Endothelial cell of umbilical vein (primary cell): Measurements from ENCODE around the gene GLYATL1. TPM values are rescaled to one million over a fixed set of nuclear protein-coding genes. Genes with fewer than 3 reads are reported as not detected.
"Not testable (repeated sequence)": the region's sequence is repeated elsewhere in the genome, so short reads cannot be mapped to it uniquely, and the experiment has no call there.

Source experiments
- BruUV-seq: library from RNA; stranded (reverse); fragments of 400-500 nt; replicated peaks from 2 replicates; lab custom pipeline; 2021; lab: Mats Ljungman, UMichigan
- CTCF ChIA-PET: fragments of 300-600, 350-600 bp; sonication (Branson Sonifier 250); formaldehyde crosslinking; loops from one replicate; lab custom pipeline; 2021; ENCODE audit warnings: antibody characterized with exemption, inconsistent platforms; lab: Charles Lee
- POLR2A ChIA-PET: fragments of 300-600, 350-600 bp; sonication (Branson Sonifier 250); formaldehyde crosslinking; loops from one replicate; lab custom pipeline; 2021; ENCODE audit warnings: antibody characterized with exemption, inconsistent platforms; lab: Charles Lee
- DNase-seq: peaks from one replicate; pipeline ENCODE4 v3.0.0-alpha.2; 2011; ENCODE audit warnings: low read depth, low spot score
- FAIRE-seq: peaks from 2 replicates; lab custom pipeline; 2011; peaks lifted over from hg19 to GRCh38; lab: Jason Lieb, UNC
- H2AFZ ChIP-seq: 2 replicates; pipeline ENCODE4 v1.6.0; 2012; ENCODE audit warnings: low read depth, low read length, control low read depth, inconsistent platforms
- H3K27ac ChIP-seq: 2 replicates; pipeline ENCODE4 v1.5.1; 2011; ENCODE audit warnings: low read depth, mild to moderate bottlenecking, control low read depth, low read length, moderate library complexity; ENCODE audit not compliant: insufficient read depth
- H3K27me3 ChIP-seq, 2 experiments: 2 replicates each; pipeline versions ENCODE4 v1.6.0 to v1.6.1; 2011; ENCODE audit warnings: low read length in 2 of 2, mixed read lengths in 1 of 2; ENCODE audit not compliant: control insufficient read depth in 2 of 2, insufficient read depth in 2 of 2
- H3K36me3 ChIP-seq, 2 experiments: 2 replicates in 1 of 2; 3 replicates in 1 of 2; pipeline ENCODE4 v1.5.1; 2011; ENCODE audit warnings: low read length in 2 of 2, mild to moderate bottlenecking in 1 of 2, moderate library complexity in 1 of 2; ENCODE audit not compliant: control insufficient read depth in 2 of 2, insufficient read depth in 2 of 2; ENCODE audit errors: extremely low read depth in 1 of 2
- H3K4me1 ChIP-seq: 3 replicates; pipeline ENCODE4 v1.5.1; 2011; ENCODE audit warnings: mild to moderate bottlenecking, low read length; ENCODE audit not compliant: control insufficient read depth, insufficient read depth; ENCODE audit errors: extremely low read depth
- H3K4me2 ChIP-seq: 2 replicates; pipeline ENCODE4 v1.6.1; 2011; ENCODE audit warnings: low read length, control low read depth, mixed read lengths; ENCODE audit not compliant: insufficient read depth
- H3K4me3 ChIP-seq, 3 experiments: fragments of 200-600 bp in 1 of 3; sonication (generic), shearing (Covaris generic) in 1 of 3; replicated peaks in 1 of 3; 2 replicates each; pipeline ENCODE4 v1.5.1; 2011 to 2016; ENCODE audit warnings: control low read depth in 3 of 3, low read length in 3 of 3, mild to moderate bottlenecking in 2 of 3, inconsistent platforms in 1 of 3, low read depth in 1 of 3, moderate library complexity in 1 of 3; ENCODE audit not compliant: insufficient read depth in 1 of 3
- H3K79me2 ChIP-seq: 2 replicates; pipeline ENCODE4 v1.6.0; 2012; ENCODE audit warnings: low read length, inconsistent platforms; ENCODE audit not compliant: control insufficient read depth, insufficient read depth
- H3K9ac ChIP-seq: replicated peaks from 2 replicates; pipeline ENCODE3; 2011; ENCODE audit warnings: low read length, control low read depth; ENCODE audit not compliant: insufficient read depth; ENCODE audit errors: extremely low read depth
- H3K9me1 ChIP-seq: replicated peaks from 3 replicates; pipeline ENCODE4 v1.6.0; 2011; ENCODE audit warnings: mild to moderate bottlenecking, low read length; ENCODE audit not compliant: control insufficient read depth, insufficient read depth; ENCODE audit errors: extremely low read depth
- H3K9me3 ChIP-seq: replicated peaks from 2 replicates; pipeline ENCODE4 v1.5.1; 2012; ENCODE audit warnings: low read length, inconsistent platforms; ENCODE audit not compliant: control insufficient read depth, insufficient read depth
- H4K20me1 ChIP-seq: replicated peaks from 2 replicates; pipeline ENCODE3; 2011; ENCODE audit warnings: mild to moderate bottlenecking, low read length; ENCODE audit not compliant: control insufficient read depth, insufficient read depth; ENCODE audit errors: extremely low read depth
- EZH2 ChIP-seq: IDR thresholded peaks from 2 replicates; pipeline ENCODE4 v1.6.1; 2012; ENCODE audit warnings: borderline replicate concordance, low read depth, mild to moderate bottlenecking, moderate library complexity, low read length, inconsistent platforms; ENCODE audit not compliant: severe bottlenecking
- FOS ChIP-seq: IDR thresholded peaks from 2 replicates; pipeline ENCODE4 v1.6.1; 2011; ENCODE audit warnings: mild to moderate bottlenecking, low read length, moderate library complexity, borderline replicate concordance; ENCODE audit not compliant: insufficient read depth
- GATA2 ChIP-seq: IDR thresholded peaks from 2 replicates; pipeline ENCODE4 v1.7.0; 2011; ENCODE audit warnings: low read depth, mild to moderate bottlenecking, moderate library complexity, mixed read lengths, low read length; ENCODE audit not compliant: insufficient read length, insufficient read depth
- JUN ChIP-seq: IDR thresholded peaks from 2 replicates; pipeline ENCODE4 v1.6.1; 2011; ENCODE audit warnings: borderline replicate concordance, low read depth; ENCODE audit not compliant: insufficient read length, insufficient read depth
- MYC ChIP-seq: IDR thresholded peaks from one replicate; pipeline ENCODE4 v1.6.1; 2011; ENCODE audit warnings: mild to moderate bottlenecking, low read depth, low read length
- POLR2A ChIP-seq: IDR thresholded peaks from 2 replicates; pipeline ENCODE4 v1.6.1; 2012; ENCODE audit warnings: low read depth, mild to moderate bottlenecking, control low read depth, low read length
- POLR2AphosphoS5 ChIP-seq: IDR thresholded peaks from 2 replicates; pipeline ENCODE4 v1.6.1; 2012; ENCODE audit warnings: low read depth, mild to moderate bottlenecking, control low read depth, low read length, moderate library complexity; ENCODE audit not compliant: insufficient read depth
- dilution Hi-C: fragments of 300-500 bp; cut with MboI; formaldehyde crosslinking; loops from one replicate; pipeline ENCODE4 v1.15.0; 2019; ENCODE audit warnings: low sequenced_read_pairs; ENCODE audit not compliant: extremely low pct_ligation_motif_present
- intact Hi-C: fragments of 100-400 bp; cut with micrococcal nuclease; formaldehyde crosslinking; loops from one replicate; pipeline ENCODE4 v1.10.0; 2022
- polyA plus RNA-seq, 4 experiments: library from polyadenylated mRNA; depleted of rRNA in 3 of 4; stranded (reverse) in 3 of 4; unstranded in 1 of 4; fragments of >200 nt; gene quantifications; 2 replicates each; pipeline versions ENCODE4 v1.2.1 to v1.2.3, GENCODE V29; 2011 to 2012; ENCODE audit warnings: missing spikeins in 1 of 4
- total RNA-seq: library from RNA; stranded (reverse); gene quantifications from 2 replicates; pipeline ENCODE4 v1.2.3, GENCODE V29; 2021
- TF ChIP-seq, protein P1 (sequence below): IDR thresholded peaks from 2 replicates; pipeline ENCODE4 v1.6.1; 2011; ENCODE audit not compliant: insufficient read depth, insufficient read length
- TF ChIP-seq, protein P2 (sequence below), 2 donors: IDR thresholded peaks; 1 replicate in 1 of 2; 2 replicates in 1 of 2; pipeline ENCODE4 v1.5.1; 2011; ENCODE audit warnings: low read length in 2 of 2, mild to moderate bottlenecking in 2 of 2, moderate library complexity in 2 of 2, control low read depth in 1 of 2, inconsistent platforms in 1 of 2, low read depth in 1 of 2; ENCODE audit not compliant: insufficient read depth in 1 of 2; ENCODE audit errors: extremely low read depth in 1 of 2

The GLYATL1 gene
- total and polyA plus RNA-seq, 2 donors (not counting 3 experiments of a cell fraction or from before 2014, with no cell fraction given) = not detected

DNA sequence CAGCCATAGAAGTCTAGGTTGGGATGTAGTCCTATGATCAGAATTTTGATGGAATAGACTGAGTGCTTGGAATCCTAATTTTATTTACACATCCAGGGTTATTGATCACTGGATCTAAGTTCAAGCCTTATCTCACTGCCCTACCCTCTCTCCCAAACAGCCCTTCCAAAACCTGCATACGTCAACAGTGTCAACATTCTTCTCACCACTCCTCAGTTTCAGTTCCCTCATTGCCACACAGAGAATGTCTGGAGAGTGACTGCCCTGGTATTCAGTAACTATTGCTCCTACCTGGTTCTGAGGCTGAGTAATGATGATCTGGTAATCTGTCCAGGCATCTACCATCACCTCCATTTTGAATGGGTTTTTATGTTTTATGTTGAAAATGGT, 60.0 kb downstream of the GLYATL1 start:
- TF ChIP-seq, protein P1, sequence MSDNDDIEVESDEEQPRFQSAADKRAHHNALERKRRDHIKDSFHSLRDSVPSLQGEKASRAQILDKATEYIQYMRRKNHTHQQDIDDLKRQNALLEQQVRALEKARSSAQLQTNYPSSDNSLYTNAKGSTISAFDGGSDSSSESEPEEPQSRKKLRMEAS = no peak
- dilution Hi-C loops = no loop called here
- Histone ChIP-seq H3K27ac (no peak overlapping the region), H3K4me3 (no peak overlapping the region), H3K9me3 (no peaks in the 10 kb centered on the region), H3K27me3 (no peaks in the 10 kb centered on the region), H2AFZ (no peak overlapping the region), H3K4me2 (no peak overlapping the region), H4K20me1 (no peaks in the 10 kb centered on the region), H3K36me3 (no peaks in the 10 kb centered on the region), H3K9me1 (no peaks in the 10 kb centered on the region), H3K4me1 (no peaks in the 10 kb centered on the region), H3K79me2 (no peaks in the 10 kb centered on the region), H3K9ac (no peak overlapping the region)
- intact Hi-C loops = no loop called here
- no peak for DNase-seq
- ChIA-PET CTCF (no interaction called here), POLR2A (no interaction called here)
- FAIRE-seq = no peak
- BruUV-seq = no TSS peak

DNA sequence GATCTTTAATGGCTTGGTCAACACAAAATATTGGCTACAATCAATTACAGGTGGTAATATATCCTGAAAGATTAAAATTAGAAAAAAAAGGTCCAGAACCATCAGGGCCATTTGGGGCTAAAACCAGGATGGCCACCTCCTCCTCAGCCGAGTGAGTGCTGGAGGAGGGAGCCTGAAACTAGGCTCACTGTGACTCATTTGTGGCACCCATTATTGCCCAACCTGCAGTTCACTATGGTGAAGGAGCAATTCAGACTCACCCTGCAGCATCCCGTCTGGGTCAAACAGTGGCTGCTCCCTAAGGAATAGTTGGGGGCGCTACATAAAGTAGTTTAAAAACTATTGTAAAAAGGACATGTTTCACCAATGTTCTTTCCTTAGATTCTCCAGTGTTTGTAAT, 60.7 kb downstream of the GLYATL1 start:
- Histone ChIP-seq H3K4me3 (no peak overlapping the region), H3K27me3 (no peaks in the 10 kb centered on the region), H3K4me2 (no peak overlapping the region), H3K36me3 (no peaks in the 10 kb centered on the region), H3K9ac (no peak overlapping the region), H3K4me1 (no peaks in the 10 kb centered on the region), H2AFZ (no peak overlapping the region), H3K9me3 (no peaks in the 10 kb centered on the region), H4K20me1 (no peaks in the 10 kb centered on the region), H3K27ac (no peak overlapping the region), H3K9me1 (no peaks in the 10 kb centered on the region), H3K79me2 (no peaks in the 10 kb centered on the region)
- ChIA-PET CTCF (no interaction called here), POLR2A (no interaction called here)
- intact Hi-C loops (no loop called here), dilution Hi-C loops (no loop called here)
- TF ChIP-seq, protein P2, sequence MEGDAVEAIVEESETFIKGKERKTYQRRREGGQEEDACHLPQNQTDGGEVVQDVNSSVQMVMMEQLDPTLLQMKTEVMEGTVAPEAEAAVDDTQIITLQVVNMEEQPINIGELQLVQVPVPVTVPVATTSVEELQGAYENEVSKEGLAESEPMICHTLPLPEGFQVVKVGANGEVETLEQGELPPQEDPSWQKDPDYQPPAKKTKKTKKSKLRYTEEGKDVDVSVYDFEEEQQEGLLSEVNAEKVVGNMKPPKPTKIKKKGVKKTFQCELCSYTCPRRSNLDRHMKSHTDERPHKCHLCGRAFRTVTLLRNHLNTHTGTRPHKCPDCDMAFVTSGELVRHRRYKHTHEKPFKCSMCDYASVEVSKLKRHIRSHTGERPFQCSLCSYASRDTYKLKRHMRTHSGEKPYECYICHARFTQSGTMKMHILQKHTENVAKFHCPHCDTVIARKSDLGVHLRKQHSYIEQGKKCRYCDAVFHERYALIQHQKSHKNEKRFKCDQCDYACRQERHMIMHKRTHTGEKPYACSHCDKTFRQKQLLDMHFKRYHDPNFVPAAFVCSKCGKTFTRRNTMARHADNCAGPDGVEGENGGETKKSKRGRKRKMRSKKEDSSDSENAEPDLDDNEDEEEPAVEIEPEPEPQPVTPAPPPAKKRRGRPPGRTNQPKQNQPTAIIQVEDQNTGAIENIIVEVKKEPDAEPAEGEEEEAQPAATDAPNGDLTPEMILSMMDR (IDR thresholded peaks at IDR 0.05; ENCODE audit: extremely low read depth in 1 of 2, insufficient read depth in 1 of 2, low read depth in 1 of 2, low read length in 2 of 2) = no peak
- TF ChIP-seq FOS (no peak), POLR2AphosphoS5 (no peak), EZH2 (no peak), POLR2A (no peak), GATA2 (no peak), MYC (no peak), JUN (no peak)
- TF ChIP-seq, protein P1 = no peak
- DNase-seq (no peak), FAIRE-seq (no peak)
- no TSS peak for BruUV-seq

DNA sequence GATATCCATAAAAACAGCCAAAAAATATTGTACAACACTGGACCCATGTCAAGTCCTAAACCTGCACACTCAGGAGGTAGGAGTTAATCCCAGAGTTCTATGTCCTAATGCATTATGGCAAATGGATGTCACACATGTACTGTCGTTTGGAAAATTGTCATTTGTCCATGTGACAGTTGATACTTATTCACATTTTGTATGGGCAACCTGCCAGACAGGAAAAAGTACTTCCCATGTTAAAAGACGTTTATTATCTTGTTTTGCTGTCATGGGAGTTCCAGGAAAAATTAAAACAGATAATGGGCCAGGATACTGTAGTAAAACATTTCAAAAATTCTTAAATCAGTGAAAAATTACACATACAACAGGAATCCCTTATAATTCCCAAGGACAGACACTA, 62.7 kb downstream of the GLYATL1 start:
- H3K27ac ChIP-seq, FAIRE-seq, H3K9me1 ChIP-seq, H3K9ac ChIP-seq, H3K79me2 ChIP-seq, POLR2A ChIA-PET, H3K4me1 ChIP-seq, CTCF ChIA-PET, H3K27me3 ChIP-seq, H3K36me3 ChIP-seq, DNase-seq, H2AFZ ChIP-seq, dilution Hi-C loops, H4K20me1 ChIP-seq, H3K9me3 ChIP-seq, H3K4me3 ChIP-seq, intact Hi-C loops, BruUV-seq, H3K4me2 ChIP-seq: not testable (repeated sequence)
